Keratinocyte (primary cell): ENCODE results near the gene CELSR3. TPM values are rescaled to one million over a fixed set of nuclear protein-coding genes. Genes with fewer than 3 reads are reported as not detected.

Experiments
- DNase-seq: peaks from one replicate; pipeline ENCODE4 v3.0.0-alpha.2; 2011; ENCODE audit warnings: low read depth, missing footprints, low spot score
- FAIRE-seq: peaks from 2 replicates; lab custom pipeline; 2011; peaks lifted over from hg19 to GRCh38; lab: Jason Lieb, UNC
- H2AFZ ChIP-seq: 2 replicates; pipeline ENCODE4 v1.6.0; 2012; ENCODE audit warnings: low read length, control low read depth, inconsistent platforms; ENCODE audit not compliant: control insufficient read depth
- H3K27ac ChIP-seq: 2 replicates; pipeline ENCODE4 v1.5.1; 2011; ENCODE audit warnings: low read length; ENCODE audit not compliant: control insufficient read depth, insufficient read depth
- H3K27me3 ChIP-seq: 3 replicates; pipeline ENCODE4 v1.6.0; 2011; ENCODE audit warnings: low read length; ENCODE audit not compliant: control insufficient read depth, insufficient read depth; ENCODE audit errors: extremely low read depth
- H3K36me3 ChIP-seq, 2 experiments: 2 replicates in 1 of 2; 3 replicates in 1 of 2; pipeline ENCODE4 v1.5.1; 2011; ENCODE audit warnings: low read length in 2 of 2, mild to moderate bottlenecking in 1 of 2; ENCODE audit not compliant: control insufficient read depth in 2 of 2, insufficient read depth in 2 of 2; ENCODE audit errors: extremely low read depth in 1 of 2
- H3K4me1 ChIP-seq: 3 replicates; pipeline ENCODE4 v1.5.1; 2011; ENCODE audit warnings: low read length; ENCODE audit not compliant: control insufficient read depth, insufficient read depth; ENCODE audit errors: extremely low read depth
- H3K4me2 ChIP-seq: 3 replicates; pipeline ENCODE4 v1.6.0; 2011; ENCODE audit warnings: low read depth, low read length; ENCODE audit not compliant: control insufficient read depth, insufficient read depth; ENCODE audit errors: extremely low read depth
- H3K4me3 ChIP-seq, 3 experiments: fragments of 200-600 bp in 1 of 3; sonication (generic) in 1 of 3; 2 replicates in 2 of 3; 3 replicates in 1 of 3; pipeline ENCODE4 v1.5.1; 2011 to 2016; ENCODE audit warnings: low read length in 3 of 3, mild to moderate bottlenecking in 3 of 3, control low read depth in 2 of 3, inconsistent platforms in 1 of 3, low read depth in 1 of 3, mixed read lengths in 1 of 3, mixed run types in 1 of 3, moderate library complexity in 1 of 3; ENCODE audit not compliant: control insufficient read depth in 2 of 3, insufficient read depth in 2 of 3; ENCODE audit errors: extremely low read depth in 1 of 3
- H3K79me2 ChIP-seq: 2 replicates; pipeline ENCODE4 v1.6.0; 2012; ENCODE audit warnings: low read length; ENCODE audit not compliant: control insufficient read depth, insufficient read depth
- H3K9ac ChIP-seq: 3 replicates; pipeline ENCODE4 v1.6.0; 2011; ENCODE audit warnings: low read length; ENCODE audit not compliant: control insufficient read depth, insufficient read depth; ENCODE audit errors: extremely low read depth
- H3K9me1 ChIP-seq: 3 replicates; pipeline ENCODE4 v1.6.0; 2011; ENCODE audit warnings: low read length; ENCODE audit not compliant: control insufficient read depth, insufficient read depth; ENCODE audit errors: extremely low read depth
- H3K9me3 ChIP-seq: 2 replicates; pipeline ENCODE4 v1.5.1; 2012; ENCODE audit warnings: low read depth, low read length; ENCODE audit not compliant: control insufficient read depth
- H4K20me1 ChIP-seq: 3 replicates; pipeline ENCODE4 v1.6.0; 2011; ENCODE audit warnings: low read length; ENCODE audit not compliant: control insufficient read depth, insufficient read depth; ENCODE audit errors: extremely low read depth
- EZH2 ChIP-seq: IDR thresholded peaks from one replicate; pipeline ENCODE4 v1.6.1; 2012; ENCODE audit warnings: inconsistent platforms, mild to moderate bottlenecking, low read length, moderate library complexity
- dilution Hi-C: fragments of 300-500 bp; cut with MboI; formaldehyde crosslinking; loops from one replicate; pipeline ENCODE4 v1.7.0; 2020; ENCODE audit warnings: low sequenced_read_pairs; ENCODE audit not compliant: extremely low pct_ligation_motif_present
- polyA plus RNA-seq, 5 experiments: library from polyadenylated mRNA; depleted of rRNA in 3 of 5; stranded (reverse) in 3 of 5; stranded (forward) in 1 of 5; unstranded in 1 of 5; fragments of >200 nt; gene quantifications; 1 replicate in 1 of 5; 2 replicates in 3 of 5; 3 replicates in 1 of 5; pipeline versions ENCODE4 v1.2.1 to v1.2.3, GENCODE V29; 2011 to 2012; ENCODE audit warnings: missing spikeins in 2 of 5, low read depth in 1 of 5, low replicate concordance in 1 of 5
- TF ChIP-seq, protein P1 (sequence below), 3 experiments: IDR thresholded peaks in 1 of 3; conservative IDR thresholded peaks in 1 of 3; optimal IDR thresholded peaks in 1 of 3; 2 replicates in 2 of 3; 3 replicates in 1 of 3; pipeline versions ENCODE3 to v1.5.1; 2011; ENCODE audit warnings: low read length in 3 of 3, mild to moderate bottlenecking in 3 of 3, moderate library complexity in 2 of 3, control low read depth in 1 of 3, inconsistent platforms in 1 of 3; ENCODE audit not compliant: insufficient read depth in 2 of 3; ENCODE audit errors: extremely low read depth in 1 of 3

The CELSR3 gene
- polyA plus RNA-seq, 1 donor (not counting 4 experiments of a cell fraction or from before 2014, with no cell fraction given): 0.25 TPM

DNA sequence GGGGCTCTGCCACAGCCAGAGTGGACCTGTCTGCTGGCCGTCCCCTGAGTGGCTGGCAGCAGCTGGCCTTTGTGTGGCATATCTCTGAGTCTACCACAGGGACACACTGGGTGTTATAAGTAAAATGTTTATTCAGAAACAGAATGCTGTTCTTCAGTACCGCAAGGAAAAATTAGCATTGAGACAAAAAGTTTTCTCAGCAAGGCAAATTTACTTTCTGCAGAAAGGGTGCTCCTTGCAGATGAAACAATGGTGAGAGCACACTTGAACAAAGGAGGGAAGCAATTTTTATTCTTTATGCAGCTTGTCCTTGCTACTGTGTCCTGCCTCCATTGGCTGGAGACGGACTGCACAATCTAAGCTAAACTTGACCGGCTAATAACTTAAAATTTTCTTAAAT, 45.1 kb downstream of the CELSR3 start:
- Histone ChIP-seq H3K36me3 (no peaks in the 10 kb centered on the region), H3K9me3 (peaks cover 6% of the 10 kb centered on the region), H4K20me1 (no peaks in the 10 kb centered on the region), H3K9ac (no peak overlapping the region), H3K4me2 (no peak overlapping the region), H2AFZ (no peak overlapping the region), H3K9me1 (no peaks in the 10 kb centered on the region), H3K4me3 (no peak overlapping the region), H3K4me1 (peaks cover 8% of the 10 kb centered on the region), H3K27ac (no peak overlapping the region), H3K27me3 (no peaks in the 10 kb centered on the region), H3K79me2 (no peaks in the 10 kb centered on the region)
- no peak for TF ChIP-seq EZH2
- TF ChIP-seq, protein P1, sequence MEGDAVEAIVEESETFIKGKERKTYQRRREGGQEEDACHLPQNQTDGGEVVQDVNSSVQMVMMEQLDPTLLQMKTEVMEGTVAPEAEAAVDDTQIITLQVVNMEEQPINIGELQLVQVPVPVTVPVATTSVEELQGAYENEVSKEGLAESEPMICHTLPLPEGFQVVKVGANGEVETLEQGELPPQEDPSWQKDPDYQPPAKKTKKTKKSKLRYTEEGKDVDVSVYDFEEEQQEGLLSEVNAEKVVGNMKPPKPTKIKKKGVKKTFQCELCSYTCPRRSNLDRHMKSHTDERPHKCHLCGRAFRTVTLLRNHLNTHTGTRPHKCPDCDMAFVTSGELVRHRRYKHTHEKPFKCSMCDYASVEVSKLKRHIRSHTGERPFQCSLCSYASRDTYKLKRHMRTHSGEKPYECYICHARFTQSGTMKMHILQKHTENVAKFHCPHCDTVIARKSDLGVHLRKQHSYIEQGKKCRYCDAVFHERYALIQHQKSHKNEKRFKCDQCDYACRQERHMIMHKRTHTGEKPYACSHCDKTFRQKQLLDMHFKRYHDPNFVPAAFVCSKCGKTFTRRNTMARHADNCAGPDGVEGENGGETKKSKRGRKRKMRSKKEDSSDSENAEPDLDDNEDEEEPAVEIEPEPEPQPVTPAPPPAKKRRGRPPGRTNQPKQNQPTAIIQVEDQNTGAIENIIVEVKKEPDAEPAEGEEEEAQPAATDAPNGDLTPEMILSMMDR (optimal IDR thresholded peaks at IDR 0.05 in 1 of 3, IDR thresholded peaks at IDR 0.05 in 1 of 3, conservative IDR thresholded peaks at IDR 0.05 in 1 of 3; ENCODE audit: extremely low read depth in 1 of 3, insufficient read depth in 2 of 3, low read length in 3 of 3): no peak
- DNase-seq: no peak
- dilution Hi-C loops: no loop called here
- FAIRE-seq: no peak

DNA sequence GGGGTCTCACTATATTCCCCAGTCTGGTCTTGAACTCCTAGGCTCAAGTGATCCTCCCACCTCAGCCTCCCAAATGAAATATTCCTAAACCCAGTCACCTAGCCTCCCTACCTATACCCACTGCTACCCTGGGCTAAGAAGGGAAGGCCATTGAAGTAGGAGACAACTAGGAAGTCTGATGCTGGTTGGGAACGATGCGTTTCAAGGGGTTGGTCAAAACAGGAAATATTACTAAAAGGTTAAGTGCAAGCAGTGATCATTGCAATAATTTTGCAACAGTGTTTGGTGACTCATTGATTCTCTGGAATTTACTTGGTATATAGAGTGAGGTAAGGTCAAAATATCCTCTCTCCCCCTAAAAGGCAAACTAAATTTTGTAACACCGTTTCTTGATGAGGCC, 48.6 kb downstream of the CELSR3 start:
- Histone ChIP-seq H3K36me3 (no peaks in the 10 kb centered on the region), H3K27me3 (no peaks in the 10 kb centered on the region), H3K4me2 (peak overlapping the region; percentile 20), H3K9me3 (peaks cover 6% of the 10 kb centered on the region), H3K9me1 (no peaks in the 10 kb centered on the region), H4K20me1 (no peaks in the 10 kb centered on the region), H3K9ac (no peak overlapping the region), H3K79me2 (peaks cover 4% of the 10 kb centered on the region), H3K4me3 (no peak overlapping the region), H3K27ac (peak overlapping the region; percentile 71), H2AFZ (peak overlapping the region; percentile 71), H3K4me1 (peaks cover 11% of the 10 kb centered on the region)
- FAIRE-seq (peak; percentile 91), DNase-seq (no peak)
- dilution Hi-C loops: no loop called here
- TF ChIP-seq, protein P1 (optimal IDR thresholded peaks at IDR 0.05 in 1 of 3, IDR thresholded peaks at IDR 0.05 in 1 of 3, conservative IDR thresholded peaks at IDR 0.05 in 1 of 3; ENCODE audit: extremely low read depth in 1 of 3, insufficient read depth in 2 of 3, low read length in 3 of 3): no peak
